Measurements from ENCODE around the gene RBM19.

Gene RBM19

GRCh38 chr12:113973109-113973904 lies 7.2 kb upstream of the RBM19 start:
- Histone ChIP-seq H3K79me2 (ENCODE audit: insufficient read depth, low read depth) (no peaks in the 10 kb centered on the region), H2AFZ (ENCODE audit: low read depth) (no peak overlapping the region), H3K9ac (no peak overlapping the region), H3K4me1 (ENCODE audit: low read depth, poor library complexity, severe bottlenecking) (no peaks in the 10 kb centered on the region), H4K20me1 (ENCODE audit: insufficient read depth) (no peaks in the 10 kb centered on the region), H3K36me3 (ENCODE audit: insufficient read depth) (no peaks in the 10 kb centered on the region), H3K27ac (no peak overlapping the region), H3K4me3 (IDR thresholded peaks at IDR 0.05; ENCODE audit: insufficient read depth, low read depth, low read length) (no peak overlapping the region), H3K27me3 (ENCODE audit: insufficient read depth, low read depth) (no peaks in the 10 kb centered on the region), H3K4me2 (no peak overlapping the region)
- TF ChIP-seq CTCF (conservative IDR thresholded peaks at IDR 0.05; ENCODE audit: low read depth, low read length), result no peak

GRCh38 chr12:113971392-113971791 lies 5.3 kb upstream of the RBM19 start:
- H3K36me3 ChIP-seq (ENCODE audit: insufficient read depth), result no peaks in the 10 kb centered on the region
- no peaks in the 10 kb centered on the region for H4K20me1 ChIP-seq (ENCODE audit: insufficient read depth)
- no peak for TF ChIP-seq CTCF (conservative IDR thresholded peaks at IDR 0.05; ENCODE audit: low read depth, low read length)
- no peak overlapping the region for H3K4me3 ChIP-seq (IDR thresholded peaks at IDR 0.05; ENCODE audit: insufficient read depth, low read depth, low read length)
- H3K27me3 ChIP-seq (ENCODE audit: insufficient read depth, low read depth), result no peaks in the 10 kb centered on the region
- no peaks in the 10 kb centered on the region for H3K4me1 ChIP-seq (ENCODE audit: low read depth, poor library complexity, severe bottlenecking)
- no peak overlapping the region for H2AFZ ChIP-seq (ENCODE audit: low read depth)
- H3K79me2 ChIP-seq (ENCODE audit: insufficient read depth, low read depth), result no peaks in the 10 kb centered on the region
- no peak overlapping the region for H3K9ac ChIP-seq
- H3K4me2 ChIP-seq, result no peak overlapping the region
- no peak overlapping the region for H3K27ac ChIP-seq

- Histone ChIP-seq H3K4me2 (no peak overlapping the region), H3K27me3 (ENCODE audit: insufficient read depth, low read depth) (no peaks in the 10 kb centered on the region), H4K20me1 (ENCODE audit: insufficient read depth) (no peaks in the 10 kb centered on the region), H3K79me2 (ENCODE audit: insufficient read depth, low read depth) (0 out of 2 replicates have a peak, but pooled peaks cover 4% of the 10 kb centered on the region), H3K9ac (no peak overlapping the region), H3K27ac (no peak overlapping the region), H3K4me1 (ENCODE audit: low read depth, poor library complexity, severe bottlenecking) (no peaks in the 10 kb centered on the region), H3K4me3 (IDR thresholded peaks at IDR 0.05; ENCODE audit: insufficient read depth, low read depth, low read length) (no peak overlapping the region), H2AFZ (ENCODE audit: low read depth) (no peak overlapping the region), H3K36me3 (ENCODE audit: insufficient read depth) (no peaks in the 10 kb centered on the region)
- TF ChIP-seq CTCF (conservative IDR thresholded peaks at IDR 0.05; ENCODE audit: low read depth, low read length), result no peak
Observed at GRCh38 chr12:113970211-113970610, 4.1 kb upstream of the RBM19 start.

- H2AFZ ChIP-seq (ENCODE audit: low read depth), result no peak overlapping the region; the same call in 1 of the 2 replicates
- H3K9ac ChIP-seq, result no peak overlapping the region
- H3K27me3 ChIP-seq (ENCODE audit: insufficient read depth, low read depth), result no peaks in the 10 kb centered on the region
- no peak overlapping the region for H3K27ac ChIP-seq
- H3K79me2 ChIP-seq (ENCODE audit: insufficient read depth, low read depth), result 0 out of 2 replicates have a peak, but pooled peaks cover 4% of the 10 kb centered on the region
- H3K4me2 ChIP-seq, result no peak overlapping the region
- no peaks in the 10 kb centered on the region for H3K36me3 ChIP-seq (ENCODE audit: insufficient read depth)
- no peaks in the 10 kb centered on the region for H3K4me1 ChIP-seq (ENCODE audit: low read depth, poor library complexity, severe bottlenecking)
- no peak overlapping the region for H3K4me3 ChIP-seq (IDR thresholded peaks at IDR 0.05; ENCODE audit: insufficient read depth, low read depth, low read length)
- no peaks in the 10 kb centered on the region for H4K20me1 ChIP-seq (ENCODE audit: insufficient read depth)
- TF ChIP-seq CTCF (conservative IDR thresholded peaks at IDR 0.05; ENCODE audit: low read depth, low read length), result no peak
Observed at GRCh38 chr12:113967368-113967767, 1.2 kb upstream of the RBM19 start.
